ENCODE measurements around the gene COL27A1. TPM values are rescaled to one million over a fixed set of nuclear protein-coding genes. Genes with fewer than 3 reads are reported as not detected.

COL27A1 gene
- polyA plus RNA-seq, 2 of the 4 experiments (the other 2 are of a cell fraction) = 6.9 to 20.6 TPM

GRCh38 chr9:114356792-114357191, 201.5 kb downstream of the COL27A1 start:
- Histone ChIP-seq H3K4me1 (peaks cover 3% of the 10 kb centered on the region; the same call in 1 of the 3 replicates), H3K27ac (no peak overlapping the region), H3K4me2 (no peak overlapping the region), H3K4me3 (no peak overlapping the region), H3K9me3 (no peaks in the 10 kb centered on the region)
- ATAC-seq = 0 out of 6 replicates have a peak, but pooled peaks of 1 of the 2 experiments have one; percentile 10
- FAIRE-seq = no peak
- no peak for DNase-seq (ENCODE audit: low read depth in 1 of 2, low spot score in 1 of 2)
- TF ChIP-seq RCOR1 (IDR thresholded peaks at IDR 0.05; ENCODE audit: low read depth, low read length) (no peak), POLR2AphosphoS2 (conservative IDR thresholded peaks at IDR 0.05; ENCODE audit: low read length) (no peak), TFCP2L1 (CRISPR knock-in tag; IDR thresholded peaks at IDR 0.05) (no peak), JUN (IDR thresholded peaks at IDR 0.05) (no peak), RAD21 (conservative IDR thresholded peaks at IDR 0.05 in 1 of 2, IDR thresholded peaks at IDR 0.05 in 1 of 2) (no peak), HOXB13 (CRISPR knock-in tag; IDR thresholded peaks at IDR 0.05; ENCODE audit: low read depth) (no peak), ZSCAN20 (CRISPR knock-in tag; IDR thresholded peaks at IDR 0.05) (no peak), KDM5A (IDR thresholded peaks at IDR 0.05) (no peak), NPAS2 (CRISPR knock-in tag; IDR thresholded peaks at IDR 0.05; ENCODE audit: borderline replicate concordance) (no peak), EHMT2 (IDR thresholded peaks at IDR 0.05; ENCODE audit: low read depth) (no peak), ZNF302 (CRISPR knock-in tag; IDR thresholded peaks at IDR 0.05) (no peak), ZC3H11A (IDR thresholded peaks at IDR 0.05) (no peak), CBX8 (IDR thresholded peaks at IDR 0.05) (no peak), ZFP36 (IDR thresholded peaks at IDR 0.05; ENCODE audit: borderline replicate concordance, partially characterized antibody) (no peak), HOXB5 (CRISPR knock-in tag; IDR thresholded peaks at IDR 0.05) (no peak), CEBPB (IDR thresholded peaks at IDR 0.05) (no peak)
- POLR2A ChIA-PET = no interaction called here
- WGBS (ENCODE audit: missing lambda C conversion rate) = 81% methylated on average over 6 of the region's 6 CpGs
- CTCF ChIA-PET = interaction anchor here (1.2 to 2.1 kb wide), 3 partner anchors 10 to 18 kb away, joined by 5 to 6 read pairs (median 5); no protein-coding TSS in a partner anchor

- WGBS (ENCODE audit: missing lambda C conversion rate) = 88% methylated on average over 6 of the region's 6 CpGs
- CTCF ChIA-PET = interaction anchor here (0.7 to 0.9 kb wide), 2 partner anchors 10 to 49 kb away, joined by 3 read pairs; no protein-coding TSS in a partner anchor
- peaks cover 3% of the 10 kb centered on the region; the same call in 1 of the 3 replicates for H3K4me1 ChIP-seq
- TF ChIP-seq CBX2 (IDR thresholded peaks at IDR 0.05; ENCODE audit: borderline replicate concordance, low read depth) (no peak), POLR2AphosphoS2 (conservative IDR thresholded peaks at IDR 0.05; ENCODE audit: low read length) (no peak), KDM1A (IDR thresholded peaks at IDR 0.05; ENCODE audit: low read depth) (no peak), MYC (IDR thresholded peaks at IDR 0.05; ENCODE audit: borderline replicate concordance, low read length) (no peak), REST (IDR thresholded peaks at IDR 0.05) (no peak), RARB (CRISPR knock-in tag; IDR thresholded peaks at IDR 0.05) (no peak), HMGXB4 (CRISPR knock-in tag; IDR thresholded peaks at IDR 0.05; ENCODE audit: borderline replicate concordance) (no peak)
- no peaks in the 10 kb centered on the region for H3K9me3 ChIP-seq
- DNase-seq (ENCODE audit: low read depth in 1 of 2, low spot score in 1 of 2) (no peak), ATAC-seq (no peak), FAIRE-seq (no peak)
- no peak overlapping the region for H3K4me3 ChIP-seq
- H3K27ac ChIP-seq = no peak overlapping the region
- H3K4me2 ChIP-seq = no peak overlapping the region
- POLR2A ChIA-PET = no interaction called here
These were observed 202.0 kb downstream of the COL27A1 start for GRCh38 chr9:114357360-114357759.

Measured in A549 (cell line).